Activated CD4-positive, CD25-positive, alpha-beta regulatory T cell treated with anti-CD3 and anti-CD28 coated beads, Interleukin-2, amount 50 U/mL, for 16 hours (primary cell): Measurements from ENCODE around the gene CIDEB.

Source experiments
- DNase-seq: peaks from one replicate; pipeline ENCODE4 v3.0.0-alpha.2; 2020; ENCODE audit warnings: low read depth, low spot score

CIDEB gene

DNA sequence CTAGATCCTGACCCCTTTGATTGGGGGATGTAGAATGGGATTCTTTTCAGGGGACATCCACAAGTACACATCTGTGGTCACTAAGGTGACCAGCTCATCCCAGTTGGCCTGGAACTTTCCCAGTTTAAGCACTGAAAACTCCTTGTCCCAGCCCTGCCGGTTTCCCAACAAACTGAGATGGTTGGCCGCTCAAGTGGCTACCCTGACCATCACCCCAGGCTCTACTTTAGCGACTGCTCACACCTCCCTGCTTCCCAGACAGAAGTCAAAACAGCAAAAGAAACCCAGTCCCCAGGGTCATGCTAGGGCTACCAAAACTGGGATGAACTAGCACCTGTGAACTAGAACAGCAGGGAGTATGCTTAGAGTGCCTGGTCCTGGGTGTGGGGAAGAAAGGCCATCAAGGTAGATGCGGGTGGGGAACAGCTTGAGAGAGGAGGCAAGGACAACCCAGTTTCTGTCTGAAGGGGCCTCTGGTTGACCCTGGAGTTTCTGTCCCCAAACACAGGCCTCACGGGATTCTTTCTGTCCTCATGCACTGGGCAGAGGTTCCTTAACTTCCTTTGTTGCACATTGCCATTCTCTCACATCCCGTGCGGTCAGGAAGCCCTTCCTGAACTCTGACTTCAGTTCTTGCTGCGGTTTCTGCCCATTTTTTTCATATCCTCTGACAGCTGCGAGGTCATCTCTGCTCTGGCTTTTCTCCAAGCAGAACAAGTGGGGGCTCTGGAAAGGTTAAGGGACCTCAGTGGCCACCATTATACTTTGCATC lies 5.1 kb upstream of the CIDEB start:
- DNase-seq: no peak

DNA sequence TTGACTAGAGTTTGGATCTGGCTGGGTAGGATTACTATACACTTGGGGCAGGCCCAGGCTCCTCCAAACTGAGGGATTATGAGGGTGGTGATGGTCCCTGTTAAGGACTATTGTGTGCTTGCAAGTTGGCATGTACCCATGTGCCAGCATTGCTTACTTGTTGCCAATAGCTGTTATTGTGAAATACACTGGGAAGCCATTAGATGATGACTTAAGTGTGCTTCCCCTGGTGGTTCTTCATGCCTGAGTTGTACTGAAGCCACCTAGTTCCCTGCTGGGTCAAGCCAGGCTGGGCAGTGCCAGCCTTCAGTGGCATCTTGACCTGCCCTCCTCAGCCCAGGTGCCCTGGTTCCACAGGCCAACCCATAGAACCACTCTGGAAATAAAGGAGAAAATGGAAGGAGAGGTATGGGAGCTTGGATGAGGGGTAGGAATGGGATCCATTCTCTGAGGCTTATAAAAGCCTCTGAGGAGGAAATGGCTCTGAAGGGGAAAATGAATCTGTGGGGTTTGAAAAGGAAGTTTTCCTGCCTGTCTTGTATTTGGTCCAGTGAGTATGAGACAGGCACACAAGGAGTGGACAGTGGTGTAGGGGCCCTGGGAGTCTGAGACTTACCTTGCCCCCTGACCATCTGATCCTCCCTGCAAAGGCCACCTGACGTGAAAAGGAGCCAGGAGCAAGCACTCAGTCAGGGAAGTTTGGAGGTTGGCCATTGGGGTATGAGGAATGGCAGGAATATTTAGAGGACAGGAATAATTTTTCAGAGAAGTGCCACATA lies 4.2 kb upstream of the CIDEB start:
- no peak for DNase-seq

DNA sequence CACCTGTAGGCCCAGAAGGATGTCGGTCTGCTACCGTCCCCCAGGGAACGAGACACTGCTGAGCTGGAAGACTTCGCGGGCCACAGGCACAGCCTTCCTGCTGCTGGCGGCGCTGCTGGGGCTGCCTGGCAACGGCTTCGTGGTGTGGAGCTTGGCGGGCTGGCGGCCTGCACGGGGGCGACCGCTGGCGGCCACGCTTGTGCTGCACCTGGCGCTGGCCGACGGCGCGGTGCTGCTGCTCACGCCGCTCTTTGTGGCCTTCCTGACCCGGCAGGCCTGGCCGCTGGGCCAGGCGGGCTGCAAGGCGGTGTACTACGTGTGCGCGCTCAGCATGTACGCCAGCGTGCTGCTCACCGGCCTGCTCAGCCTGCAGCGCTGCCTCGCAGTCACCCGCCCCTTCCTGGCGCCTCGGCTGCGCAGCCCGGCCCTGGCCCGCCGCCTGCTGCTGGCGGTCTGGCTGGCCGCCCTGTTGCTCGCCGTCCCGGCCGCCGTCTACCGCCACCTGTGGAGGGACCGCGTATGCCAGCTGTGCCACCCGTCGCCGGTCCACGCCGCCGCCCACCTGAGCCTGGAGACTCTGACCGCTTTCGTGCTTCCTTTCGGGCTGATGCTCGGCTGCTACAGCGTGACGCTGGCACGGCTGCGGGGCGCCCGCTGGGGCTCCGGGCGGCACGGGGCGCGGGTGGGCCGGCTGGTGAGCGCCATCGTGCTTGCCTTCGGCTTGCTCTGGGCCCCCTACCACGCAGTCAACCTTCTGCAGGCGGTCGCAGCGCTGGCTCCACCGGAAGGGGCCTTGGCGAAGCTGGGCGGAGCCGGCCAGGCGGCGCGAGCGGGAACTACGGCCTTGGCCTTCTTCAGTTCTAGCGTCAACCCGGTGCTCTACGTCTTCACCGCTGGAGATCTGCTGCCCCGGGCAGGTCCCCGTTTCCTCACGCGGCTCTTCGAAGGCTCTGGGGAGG lies 3.1 kb upstream of the CIDEB start, which contains the start of gene LTB4R:
TSS of gene LTB4R (plus strand) at position 857 of the 959 bp plus-strand sequence. CDS start 4,150 bp downstream, outside the sequence.
- DNase-seq: peak; percentile 30

GRCh38 chr14:24310265-24310645 lies 2.5 kb upstream of the CIDEB start:
- DNase-seq: no peak

DNA sequence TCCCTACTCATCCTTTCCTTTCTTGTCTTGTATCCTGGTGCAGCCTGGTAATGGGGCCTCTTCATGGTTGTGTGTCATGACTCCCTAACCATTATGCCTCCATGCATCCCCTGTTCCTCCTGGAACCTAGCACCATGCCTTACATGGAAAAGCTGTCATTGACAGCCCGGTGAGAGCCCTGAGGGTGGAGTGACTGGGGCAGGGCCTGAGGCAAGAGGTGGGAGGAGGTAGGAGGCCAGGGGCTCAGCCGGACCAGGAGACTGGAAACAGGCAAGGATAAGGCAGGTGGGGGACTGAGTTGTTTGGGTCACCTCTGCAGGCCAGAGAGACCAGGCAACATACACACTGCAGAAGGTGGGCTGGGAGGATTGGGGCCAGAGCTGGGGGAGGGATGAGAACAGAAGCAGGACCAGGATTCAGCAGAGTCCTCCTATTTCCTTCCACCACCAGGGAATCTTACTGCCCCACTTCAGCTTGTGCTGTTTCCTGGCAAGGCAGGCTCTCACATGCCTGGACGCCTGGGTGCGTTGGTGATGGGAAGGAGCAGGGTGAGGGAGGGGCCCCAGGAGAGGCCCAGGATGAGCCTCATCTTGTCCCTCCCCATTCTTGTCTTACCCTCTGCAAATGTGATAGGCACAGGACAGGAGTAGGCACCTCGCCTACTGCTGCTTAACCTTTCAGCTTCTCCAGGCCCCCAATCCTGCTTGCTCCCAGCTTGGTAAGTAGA lies 1.9 kb upstream of the CIDEB start, which contains the start of gene LTB4R2:
TSS of gene LTB4R2 (plus strand) at position 603 of the 727 bp plus-strand sequence. CDS start 525 bp downstream, outside the sequence.
- DNase-seq: no peak

DNA sequence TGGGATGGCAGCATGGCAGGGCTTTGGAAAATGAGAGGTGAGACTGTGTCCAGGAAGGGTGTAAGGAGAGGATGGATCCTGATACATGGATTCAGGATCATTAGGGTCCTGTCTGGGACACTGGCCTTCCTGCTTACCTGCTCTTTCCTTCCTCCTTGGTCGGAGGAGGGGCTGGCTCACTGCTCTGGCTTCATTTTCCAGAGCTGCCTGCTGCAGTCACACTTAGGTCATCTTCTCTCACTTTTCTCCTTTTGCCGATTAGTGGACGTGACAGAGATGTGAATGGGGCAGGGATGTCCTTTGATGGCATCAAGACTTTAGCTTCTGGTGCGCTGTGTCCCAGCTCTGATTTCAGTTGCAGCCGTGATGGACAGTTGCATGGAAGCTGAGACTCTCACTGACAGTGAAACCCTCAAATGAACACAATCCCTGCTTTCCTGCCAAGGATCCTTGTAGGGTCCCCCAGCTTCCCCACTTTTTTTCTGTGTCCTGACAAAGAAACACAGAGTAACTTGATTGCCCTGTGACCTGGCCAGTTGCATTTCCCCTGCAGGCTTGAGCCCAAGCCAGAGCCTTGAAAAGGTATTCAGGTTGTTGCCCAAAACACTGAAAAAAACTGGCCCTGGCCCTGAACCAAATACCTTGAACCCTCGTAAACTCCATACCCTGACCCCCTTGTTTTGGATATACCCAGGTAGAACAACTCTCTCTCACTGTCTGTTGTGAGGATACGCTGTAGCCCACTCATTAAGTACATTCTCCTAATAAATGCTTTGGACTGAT lies 756 bp upstream of the CIDEB start:
- no peak for DNase-seq

DNA sequence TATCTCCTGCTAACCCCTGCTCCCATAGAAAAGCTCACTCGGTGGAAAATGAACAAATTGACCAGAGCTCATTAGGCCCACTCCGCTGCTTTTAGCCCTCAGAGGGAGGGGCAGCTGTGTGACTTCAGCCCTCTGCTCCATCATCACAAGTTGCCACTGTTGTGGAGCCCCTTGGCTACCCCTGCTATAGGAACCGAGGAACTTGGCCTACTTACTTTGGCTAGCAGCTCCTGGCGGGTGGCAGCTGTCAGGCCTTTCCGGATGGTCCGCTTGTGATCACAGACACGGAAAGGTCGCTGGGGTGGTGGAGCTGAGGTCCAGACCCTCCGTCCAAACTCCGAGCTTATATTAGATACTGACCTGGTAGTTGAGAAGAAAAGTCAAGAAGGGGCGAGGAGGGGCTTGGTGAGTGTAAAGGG lies 612 bp downstream of the CIDEB start:
- no peak for DNase-seq

- no peak for DNase-seq
Observed at GRCh38 chr14:24304019-24304387, 3.8 kb downstream of the CIDEB start.

- DNase-seq: no peak
Observed at GRCh38 chr14:24300326-24300980, 7.3 kb downstream of the CIDEB start.

GRCh38 chr14:24299255-24300191 lies 8.3 kb downstream of the CIDEB start, which contains the start of the genes DHRS1 and NOP9:
Gene DHRS1, minus strand, starts transcription at chr14:24299780. Its CDS starts 674 bp downstream, at chr14:24299106.
Gene NOP9, plus strand, starts transcription at chr14:24299850. Its CDS starts 105 bp downstream, at chr14:24299955.
- DNase-seq: peak; percentile 87

- DNase-seq: no peak
Observed at GRCh38 chr14:24298892-24299254, 8.9 kb downstream of the CIDEB start.

DNA sequence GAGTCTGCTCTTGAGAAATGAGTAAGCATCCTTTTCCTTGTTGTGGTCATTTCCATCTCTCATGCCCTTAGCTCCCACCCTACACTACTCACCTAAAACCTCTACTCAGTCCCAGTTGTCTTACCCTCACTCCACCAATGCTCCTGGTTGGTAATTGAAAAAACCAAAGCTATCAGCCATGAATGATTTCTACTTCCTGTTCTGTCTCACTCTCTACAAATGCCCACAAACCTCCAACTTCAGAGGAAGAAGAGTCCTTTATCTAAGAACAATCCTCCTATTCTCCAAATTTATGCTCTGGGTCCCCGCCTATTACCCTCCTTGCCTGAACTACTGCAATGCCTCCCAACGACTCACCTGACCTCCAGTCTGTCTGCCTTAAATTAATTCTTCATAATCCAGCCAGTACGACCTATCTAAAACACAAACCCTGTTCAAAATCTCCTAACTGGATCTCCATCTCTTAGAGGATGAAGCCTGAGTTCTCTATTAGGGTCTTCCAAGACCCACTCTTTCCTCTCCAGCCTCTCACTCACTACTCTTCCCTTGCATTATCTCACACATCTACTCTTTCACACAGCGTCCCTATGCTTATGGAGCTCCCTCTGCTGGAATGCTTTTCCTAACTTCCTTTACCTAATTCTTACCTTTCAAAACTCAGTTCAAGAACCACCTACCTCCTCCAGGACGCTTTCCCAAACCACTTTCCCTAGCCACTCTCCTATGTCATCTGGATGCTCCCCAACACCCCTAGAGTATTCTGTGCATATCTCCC lies 10.4 kb downstream of the CIDEB start:
- DNase-seq: no peak

DNA sequence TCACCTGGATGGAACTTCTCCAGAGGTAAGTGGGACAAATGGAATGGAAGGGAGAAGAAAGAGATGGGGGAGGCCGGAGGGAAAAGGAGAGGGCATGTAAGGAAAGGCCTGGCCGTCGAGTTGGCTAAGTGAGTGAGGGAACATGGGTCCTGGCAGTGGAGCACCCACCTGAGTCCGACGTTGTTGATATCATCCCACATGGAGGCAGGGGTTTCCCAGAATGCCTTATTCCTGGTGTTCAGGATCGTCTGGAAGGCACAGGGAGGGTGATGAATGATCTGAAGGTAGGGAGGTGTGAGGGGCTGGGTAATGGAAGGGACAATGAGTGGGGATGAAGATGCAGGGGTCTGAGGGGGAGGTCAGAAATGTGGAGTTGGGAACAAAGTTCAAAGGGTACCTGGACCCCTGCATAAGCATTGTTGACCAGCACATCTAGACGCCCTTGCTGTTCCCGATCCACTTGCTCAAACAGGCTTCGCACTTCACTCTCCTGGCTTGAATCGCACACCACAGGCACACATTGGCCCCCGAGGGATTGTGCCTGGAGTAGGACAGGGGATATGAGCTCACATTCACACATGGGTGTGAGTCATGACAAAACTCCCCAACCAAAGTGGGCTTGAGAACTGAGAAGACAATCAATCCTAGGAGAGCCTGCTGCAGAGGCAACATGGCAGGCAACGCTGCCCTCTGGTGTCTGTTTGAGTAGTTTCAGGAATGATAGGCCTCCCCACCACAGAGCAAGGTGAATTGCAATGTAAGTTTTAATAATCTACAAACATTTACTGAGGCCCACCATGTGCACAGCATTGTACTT lies 11.2 kb downstream of the CIDEB start:
- DNase-seq: peak; percentile 53

DNA sequence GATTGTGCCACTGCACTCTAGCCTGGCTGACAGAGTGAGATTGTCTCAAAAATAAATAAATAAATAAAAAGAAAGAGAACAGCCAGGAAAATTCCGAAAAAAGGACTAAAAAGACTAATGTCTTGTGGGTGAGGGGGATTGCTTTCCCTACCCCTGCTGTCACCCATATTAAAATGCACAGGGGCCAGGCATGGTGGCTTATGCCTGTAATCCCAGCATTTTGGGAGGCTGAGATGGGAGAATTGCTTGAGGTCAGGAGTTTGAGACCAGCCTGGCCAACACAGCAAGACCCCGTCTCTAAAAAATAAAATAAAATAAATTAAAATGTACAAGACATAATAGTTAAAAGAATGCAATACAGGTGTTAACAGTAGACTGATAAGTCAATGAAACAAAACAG lies 14.3 kb downstream of the CIDEB start:
- no peak for DNase-seq

- DNase-seq: no peak
Observed at GRCh38 chr14:24292118-24292807, 15.5 kb downstream of the CIDEB start.
